GM12865 (cell line): ENCODE results near the gene PYDC1.

Experiments
- DNase-seq: peaks from one replicate; pipeline ENCODE4 v3.0.0; 2010; ENCODE audit warnings: low read depth
- H3K4me3 ChIP-seq: 2 replicates; pipeline ENCODE4 v1.5.1; 2011; ENCODE audit warnings: mild to moderate bottlenecking, low read depth, low read length, control low read depth
- TF ChIP-seq, protein P1 (sequence below): IDR thresholded peaks from 2 replicates; pipeline ENCODE4 v1.5.1; 2011; ENCODE audit warnings: low read length, control low read depth, low read depth, inconsistent platforms; ENCODE audit not compliant: insufficient read depth; ENCODE audit errors: missing control alignments

PYDC1 gene

DNA sequence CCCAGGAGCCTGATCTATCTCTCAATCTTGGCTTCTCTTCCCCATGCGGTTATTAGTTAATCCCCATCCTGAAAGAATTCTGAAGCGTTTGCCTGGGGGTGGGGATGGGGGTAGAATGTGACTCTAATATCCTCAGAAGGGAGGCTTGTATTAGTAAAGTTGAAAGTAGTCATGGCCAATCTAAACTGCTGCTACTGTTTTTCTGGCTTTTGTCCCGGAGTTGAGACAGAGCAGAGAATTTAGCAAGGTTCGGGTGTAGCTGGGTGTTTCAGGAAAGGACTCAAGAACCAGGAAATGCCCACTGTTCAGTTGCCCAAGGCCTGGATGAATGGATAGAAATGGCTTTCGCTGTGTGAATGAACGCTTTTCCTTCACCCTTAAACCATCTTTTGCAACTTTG, 25.3 kb upstream of the PYDC1 start:
- no peak for DNase-seq
- TF ChIP-seq, protein P1, sequence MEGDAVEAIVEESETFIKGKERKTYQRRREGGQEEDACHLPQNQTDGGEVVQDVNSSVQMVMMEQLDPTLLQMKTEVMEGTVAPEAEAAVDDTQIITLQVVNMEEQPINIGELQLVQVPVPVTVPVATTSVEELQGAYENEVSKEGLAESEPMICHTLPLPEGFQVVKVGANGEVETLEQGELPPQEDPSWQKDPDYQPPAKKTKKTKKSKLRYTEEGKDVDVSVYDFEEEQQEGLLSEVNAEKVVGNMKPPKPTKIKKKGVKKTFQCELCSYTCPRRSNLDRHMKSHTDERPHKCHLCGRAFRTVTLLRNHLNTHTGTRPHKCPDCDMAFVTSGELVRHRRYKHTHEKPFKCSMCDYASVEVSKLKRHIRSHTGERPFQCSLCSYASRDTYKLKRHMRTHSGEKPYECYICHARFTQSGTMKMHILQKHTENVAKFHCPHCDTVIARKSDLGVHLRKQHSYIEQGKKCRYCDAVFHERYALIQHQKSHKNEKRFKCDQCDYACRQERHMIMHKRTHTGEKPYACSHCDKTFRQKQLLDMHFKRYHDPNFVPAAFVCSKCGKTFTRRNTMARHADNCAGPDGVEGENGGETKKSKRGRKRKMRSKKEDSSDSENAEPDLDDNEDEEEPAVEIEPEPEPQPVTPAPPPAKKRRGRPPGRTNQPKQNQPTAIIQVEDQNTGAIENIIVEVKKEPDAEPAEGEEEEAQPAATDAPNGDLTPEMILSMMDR, result no peak
- H3K4me3 ChIP-seq, result no peak overlapping the region

DNA sequence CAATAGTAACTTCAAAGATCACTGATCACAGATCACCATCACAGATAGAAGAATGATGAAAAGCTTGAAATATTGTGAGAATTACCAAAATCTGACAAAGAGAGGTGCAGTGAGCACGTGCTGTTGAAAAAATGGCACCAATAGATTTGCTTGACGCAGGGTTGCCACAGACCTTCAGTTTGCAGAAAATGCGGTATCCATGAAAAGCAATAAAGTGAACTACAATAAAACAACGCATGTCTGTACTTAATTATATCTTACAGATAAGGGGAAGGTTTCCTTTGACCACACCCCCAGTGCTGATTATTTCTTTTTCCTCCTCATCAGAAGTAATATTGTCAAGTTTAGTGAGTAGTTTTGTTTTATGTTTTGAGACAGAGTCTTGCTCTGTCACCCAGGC, 21.1 kb upstream of the PYDC1 start:
- TF ChIP-seq, protein P1, result no peak
- DNase-seq, result no peak
- H3K4me3 ChIP-seq, result no peak overlapping the region

DNA sequence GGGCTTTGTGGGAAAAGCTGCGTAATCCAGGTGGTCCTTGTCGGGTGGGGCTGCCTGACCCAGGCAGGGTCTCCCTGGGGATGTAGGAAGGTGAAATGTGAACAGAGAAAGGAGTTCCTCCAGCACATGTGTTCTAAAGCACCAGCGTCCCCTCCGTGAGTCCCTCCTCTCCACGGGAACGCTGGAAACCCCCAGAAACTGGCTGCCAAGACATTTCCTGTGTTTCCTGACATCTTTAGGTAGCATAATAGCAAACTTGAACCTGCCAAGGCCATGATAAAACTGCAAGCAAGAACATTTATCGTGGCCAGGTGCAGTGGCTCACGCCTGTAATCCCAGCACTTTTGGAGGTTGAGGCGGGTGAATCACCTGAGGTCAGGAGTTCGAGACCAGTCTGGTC, 12.6 kb upstream of the PYDC1 start:
- H3K4me3 ChIP-seq, result no peak overlapping the region
- DNase-seq, result no peak
- TF ChIP-seq, protein P1, result no peak

DNA sequence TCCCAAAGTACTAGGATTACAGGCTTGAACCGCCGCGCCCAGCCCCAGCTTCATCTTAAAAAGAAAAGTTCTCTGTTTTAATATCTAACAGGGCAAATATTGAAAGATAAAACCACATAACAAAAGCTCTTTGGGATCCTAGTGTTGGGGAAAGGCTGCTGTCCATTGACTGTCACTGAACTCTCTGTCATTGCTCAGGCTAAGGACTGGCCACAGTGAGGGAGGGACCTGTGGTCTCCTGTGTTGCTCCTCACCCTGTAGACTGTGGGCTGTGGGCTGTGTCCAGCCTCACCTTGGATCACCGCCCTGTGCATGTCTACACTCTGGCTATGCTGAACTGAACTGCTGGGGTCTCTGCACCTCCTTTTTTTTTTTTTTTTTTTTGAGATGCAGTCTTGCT, 11.3 kb upstream of the PYDC1 start:
- no peak overlapping the region for H3K4me3 ChIP-seq
- TF ChIP-seq, protein P1, result no peak
- no peak for DNase-seq

DNA sequence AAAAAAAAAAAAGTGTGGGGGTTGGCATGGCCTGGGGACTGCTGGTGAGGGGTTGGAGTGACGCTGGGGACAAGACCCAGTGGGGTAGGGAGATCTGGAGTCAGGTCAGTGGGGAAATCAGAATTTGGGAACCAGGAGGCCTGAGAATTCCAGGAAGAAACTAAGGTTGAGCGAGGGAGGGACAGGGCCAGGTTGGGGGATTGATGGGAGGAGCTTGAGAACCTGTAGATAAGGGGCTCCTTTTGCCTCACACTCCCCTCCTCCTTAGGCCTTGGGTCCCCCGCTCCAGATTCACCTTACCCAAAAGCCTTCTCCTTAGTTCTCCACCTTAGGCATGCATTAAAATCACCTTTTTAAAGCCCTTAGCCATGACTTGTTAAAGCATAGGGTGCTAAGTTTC, 8.3 kb upstream of the PYDC1 start:
- DNase-seq, result no peak
- TF ChIP-seq, protein P1, result no peak
- no peak overlapping the region for H3K4me3 ChIP-seq

DNA sequence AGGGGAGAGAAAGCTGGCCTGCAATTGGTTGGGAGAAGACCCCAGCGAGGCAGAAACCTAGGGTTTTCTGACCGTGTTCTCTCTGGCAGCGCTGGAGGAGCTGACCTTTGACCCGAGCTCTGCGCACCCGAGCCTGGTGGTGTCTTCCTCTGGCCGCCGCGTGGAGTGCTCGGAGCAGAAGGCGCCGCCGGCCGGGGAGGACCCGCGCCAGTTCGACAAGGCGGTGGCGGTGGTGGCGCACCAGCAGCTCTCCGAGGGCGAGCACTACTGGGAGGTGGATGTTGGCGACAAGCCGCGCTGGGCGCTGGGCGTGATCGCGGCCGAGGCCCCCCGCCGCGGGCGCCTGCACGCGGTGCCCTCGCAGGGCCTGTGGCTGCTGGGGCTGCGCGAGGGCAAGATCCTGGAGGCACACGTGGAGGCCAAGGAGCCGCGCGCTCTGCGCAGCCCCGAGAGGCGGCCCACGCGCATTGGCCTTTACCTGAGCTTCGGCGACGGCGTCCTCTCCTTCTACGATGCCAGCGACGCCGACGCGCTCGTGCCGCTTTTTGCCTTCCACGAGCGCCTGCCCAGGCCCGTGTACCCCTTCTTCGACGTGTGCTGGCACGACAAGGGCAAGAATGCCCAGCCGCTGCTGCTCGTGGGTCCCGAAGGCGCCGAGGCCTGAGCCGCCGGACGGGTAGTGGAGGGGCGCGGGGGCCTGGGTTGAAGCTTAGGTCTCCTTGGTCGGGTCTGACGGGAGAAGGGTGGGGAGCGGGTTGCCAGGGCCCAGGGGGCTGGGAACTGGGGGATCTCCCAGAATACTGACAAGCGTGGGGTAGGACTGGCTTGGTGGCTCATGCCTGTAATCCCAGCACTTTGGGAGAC, 7.4 kb upstream of the PYDC1 start:
- H3K4me3 ChIP-seq, result no peak overlapping the region
- DNase-seq, result no peak
- TF ChIP-seq, protein P1, result no peak

DNA sequence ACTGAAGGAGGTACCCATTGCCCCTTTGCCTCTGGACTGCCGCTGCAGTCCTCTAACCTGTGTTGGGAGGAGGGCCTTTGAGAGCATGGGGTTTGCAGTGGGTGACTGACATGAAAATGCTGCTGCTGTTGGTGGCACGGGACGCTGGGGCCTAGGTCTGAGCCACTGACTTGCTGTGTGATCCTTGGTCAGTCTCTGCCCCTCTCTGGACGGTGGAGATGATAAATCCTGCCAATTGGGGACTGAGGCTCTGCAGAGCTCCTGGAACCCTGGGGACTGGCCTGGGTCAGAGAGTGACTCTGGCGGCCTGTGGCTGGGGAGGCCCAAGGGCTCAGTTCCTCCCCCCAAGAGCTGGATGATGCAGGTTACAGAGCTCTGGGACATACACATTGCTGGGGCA, 6.1 kb upstream of the PYDC1 start:
- no peak for DNase-seq
- H3K4me3 ChIP-seq, result no peak overlapping the region
- TF ChIP-seq, protein P1, result no peak
